Measurements from ENCODE around the gene GK2.

Gene GK2

DNA sequence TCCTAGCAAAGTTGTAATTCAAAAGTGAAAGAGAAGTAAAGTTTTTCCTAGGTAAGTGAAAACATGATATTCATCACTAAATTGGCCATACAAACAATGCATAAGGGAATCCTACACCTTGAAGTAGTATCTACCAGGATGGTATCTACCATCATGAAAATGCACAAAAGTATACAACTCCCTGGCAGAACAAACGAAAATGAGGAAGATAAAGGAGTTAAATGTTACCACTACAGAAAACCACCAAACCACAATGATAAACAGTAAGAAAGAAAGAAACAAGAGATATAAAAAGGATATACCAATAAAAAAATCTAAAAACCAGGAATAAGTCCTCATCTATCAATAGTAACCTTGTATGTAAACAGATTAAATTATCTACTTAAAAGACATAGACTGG, 26.9 kb downstream of the GK2 start:
- no peak for DNase-seq

DNA sequence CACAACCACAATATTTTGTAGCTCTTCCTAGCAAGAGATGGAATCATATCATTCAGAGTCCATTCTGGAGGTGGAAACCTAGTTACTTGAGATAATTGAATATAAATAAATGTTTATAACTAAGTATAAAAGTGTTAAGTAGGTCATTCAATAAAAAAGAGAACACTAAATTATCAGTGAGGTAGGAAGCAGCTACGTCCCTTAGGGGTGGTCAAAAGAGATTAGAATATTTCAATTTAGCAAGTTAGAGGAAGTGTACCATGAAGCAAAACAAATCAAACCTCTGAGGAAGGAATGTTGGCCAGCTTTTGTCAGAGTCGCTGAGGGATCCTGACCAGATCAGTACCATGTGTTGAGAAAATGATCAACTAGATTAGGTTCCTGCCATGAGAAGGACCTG, 38.0 kb downstream of the GK2 start:
- no peak for DNase-seq

DNA sequence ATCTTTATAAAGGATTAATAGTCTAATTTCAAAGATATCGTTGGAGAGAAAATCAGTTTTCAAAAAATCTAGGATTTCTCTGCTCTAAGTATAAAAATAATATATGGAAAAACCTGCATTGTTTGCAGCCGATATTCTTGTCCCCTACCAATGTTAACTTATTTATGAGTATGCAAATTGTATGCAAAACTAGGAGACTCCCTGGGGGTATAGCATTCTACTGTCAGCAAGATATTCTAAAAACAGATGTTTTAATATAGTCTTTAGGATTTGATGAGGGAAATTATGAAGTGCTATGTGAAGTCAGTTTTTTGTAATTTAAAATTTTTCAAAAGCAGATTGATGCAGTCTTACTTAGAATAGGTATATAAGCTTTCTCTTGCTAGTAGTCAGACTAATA, 40.9 kb downstream of the GK2 start:
- no peak for DNase-seq

GRCh38 chr4:79366422-79366821, 41.6 kb downstream of the GK2 start:
- DNase-seq = no peak

GRCh38 chr4:79364061-79364460, 44.0 kb downstream of the GK2 start:
- no peak for DNase-seq

DNA sequence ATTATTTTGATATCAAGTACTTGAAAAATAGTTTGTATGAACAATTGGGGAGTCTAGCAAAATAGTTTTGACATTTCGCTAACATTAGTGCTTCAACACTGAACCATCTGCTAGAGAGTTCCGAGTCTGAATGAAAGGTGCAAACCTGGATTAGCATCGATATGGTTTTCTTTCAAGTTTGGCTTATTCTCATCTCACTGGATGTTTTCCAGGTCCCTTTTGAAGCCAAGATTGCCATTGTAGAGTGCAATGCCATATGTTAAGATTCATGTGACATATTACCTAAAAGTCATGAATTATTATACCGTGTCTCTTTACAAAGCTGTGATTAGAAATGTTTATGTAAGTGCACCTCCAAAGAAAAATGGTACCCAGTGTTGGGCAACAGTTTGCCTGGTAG, 45.4 kb downstream of the GK2 start:
- DNase-seq = no peak

GRCh38 chr4:79360006-79360405, 48.0 kb downstream of the GK2 start:
- DNase-seq = no peak

- DNase-seq = no peak
These were observed 49.6 kb downstream of the GK2 start for GRCh38 chr4:79358438-79358837.

DNA sequence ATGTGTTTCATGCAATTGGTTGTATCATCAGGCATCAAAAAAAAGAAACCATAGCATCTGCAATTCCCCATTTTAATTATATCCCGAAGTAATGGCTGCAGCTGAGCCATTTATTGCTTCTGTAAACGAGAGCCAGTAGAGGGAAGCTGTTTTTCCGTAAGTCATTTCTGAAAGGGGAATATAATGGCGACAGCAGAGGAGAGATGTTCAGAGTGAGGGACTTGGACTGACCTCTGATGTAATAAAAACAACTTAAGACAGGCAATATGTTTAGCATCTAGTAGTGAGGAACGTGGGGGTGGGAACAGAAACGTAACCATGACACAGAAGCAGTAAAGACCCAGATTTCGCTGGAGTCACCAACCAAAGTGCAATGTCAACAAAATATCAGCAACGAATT, 50.7 kb downstream of the GK2 start:
- DNase-seq = no peak

Data from DMS153 (cell line).